ENCODE results near the gene WRNIP1. TPM values are rescaled to one million over a fixed set of nuclear protein-coding genes. Genes with fewer than 3 reads are reported as not detected.

The WRNIP1 gene
- total and polyA plus RNA-seq, 2 of the 8 experiments (the other 6 are each of a cell fraction or from before 2014, with no cell fraction given) = 38.2 to 39.2 TPM

DNA sequence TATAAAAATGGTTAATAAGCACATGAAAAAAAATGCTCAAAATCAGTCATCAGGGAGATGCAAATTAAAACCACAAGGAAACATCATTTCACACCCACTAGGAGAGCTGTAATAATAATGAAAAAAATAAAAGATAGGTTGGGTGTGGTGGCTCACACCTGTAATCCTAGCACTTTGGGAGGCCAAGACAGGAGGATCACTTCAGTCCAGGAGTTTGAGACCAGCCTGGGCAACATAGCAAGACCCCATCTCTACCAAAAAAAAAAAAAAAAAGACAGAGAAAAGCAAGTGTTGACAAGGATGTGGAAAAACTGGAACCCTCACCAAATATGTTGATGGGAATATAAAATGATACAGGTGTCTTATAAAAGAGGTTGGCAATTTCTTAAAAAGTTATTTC, 11.4 kb upstream of the WRNIP1 start:
- Histone ChIP-seq H3K56ac (replicated peaks; ENCODE audit: insufficient read length, low read depth, low read length) (no peak overlapping the region), H3K18ac (ENCODE audit: extremely low read depth, low read length) (no peak overlapping the region), H3K4me1 (replicated peaks in 1 of 4; ENCODE audit: control insufficient read depth in 3 of 4, insufficient read depth in 4 of 4, low read length in 3 of 4) (no peaks in the 10 kb centered on the region; a peak in 1 of 7 replicates), H3K9ac (replicated peaks in 1 of 4; ENCODE audit: extremely low read depth in 1 of 4, low read depth in 3 of 4, low read length in 3 of 4) (no peak overlapping the region), H3K4me3 (ENCODE audit: extremely low read depth in 1 of 4, insufficient read depth in 2 of 4, low read depth in 3 of 4, low read length in 4 of 4) (no peak overlapping the region), H2BK12ac (ENCODE audit: low read depth, low read length) (no peak overlapping the region), H3K27ac (ENCODE audit: low read depth, low read length) (no peak overlapping the region), H3K79me1 (ENCODE audit: low read depth, low read length) (no peaks in the 10 kb centered on the region), H3K4me2 (ENCODE audit: insufficient read depth in 1 of 2, low read depth in 2 of 2, low read length in 2 of 2) (no peak overlapping the region), H2AK5ac (ENCODE audit: low read depth, low read length) (no peak overlapping the region), H2AFZ (ENCODE audit: low read length) (no peak overlapping the region), H2BK20ac (ENCODE audit: low read length) (no peak overlapping the region), H4K20me1 (replicated peaks in 1 of 2; ENCODE audit: control insufficient read depth in 1 of 2, insufficient read depth in 2 of 2, low read length in 2 of 2) (no peaks in the 10 kb centered on the region), H3K23me2 (ENCODE audit: low read depth, low read length) (no peaks in the 10 kb centered on the region; the same call in 1 of the 2 replicates), H3K4ac (replicated peaks; ENCODE audit: insufficient read length, low read depth, low read length) (no peak overlapping the region), H3K27me3 (replicated peaks in 1 of 4; ENCODE audit: control insufficient read depth in 3 of 4, extremely low read depth in 1 of 4, insufficient read depth in 3 of 4, low read length in 3 of 4) (no peaks in the 10 kb centered on the region), H3K36me3 (ENCODE audit: control insufficient read depth in 2 of 4, insufficient read depth in 4 of 4, low read length in 3 of 4) (no peaks in the 10 kb centered on the region), H2BK15ac (ENCODE audit: low read length) (no peak overlapping the region), H2BK5ac (ENCODE audit: low read depth, low read length) (no peak overlapping the region), H3K14ac (ENCODE audit: insufficient read length) (no peak overlapping the region), H3K23ac (ENCODE audit: insufficient read length) (no peak overlapping the region), H2BK120ac (replicated peaks; ENCODE audit: low read depth, low read length) (no peak overlapping the region), H4K8ac (ENCODE audit: extremely low read depth, insufficient read depth, low read length) (no peak overlapping the region), H3K9me3 (ENCODE audit: insufficient read depth in 2 of 2, low read depth in 1 of 2, low read length in 1 of 2) (no peaks in the 10 kb centered on the region), H4K5ac (ENCODE audit: insufficient read length, low read depth, low read length) (no peak overlapping the region), H3K79me2 (ENCODE audit: control insufficient read depth in 1 of 2, insufficient read depth in 2 of 2, low read length in 2 of 2) (no peaks in the 10 kb centered on the region), H4K91ac (replicated peaks; ENCODE audit: insufficient read length, low read length) (no peak overlapping the region)
- DNase-seq (ENCODE audit: low read depth in 1 of 2, low spot score in 2 of 2) (no peak), FAIRE-seq (no peak)
- ChIA-PET CTCF (ENCODE audit: partially characterized antibody) (interaction anchor here (1.3 to 6.1 kb wide), 2 partner anchors 8 to 17 kb away, joined by 5 to 160 read pairs; no protein-coding TSS in a partner anchor), POLR2A (ENCODE audit: partially characterized antibody) (no interaction called here)
- TF ChIP-seq HDAC6 (IDR thresholded peaks at IDR 0.05; ENCODE audit: low read depth, low read length) (no peak), BACH1 (IDR thresholded peaks at IDR 0.05; ENCODE audit: low read length) (no peak), GABPA (IDR thresholded peaks at IDR 0.05; ENCODE audit: borderline replicate concordance, insufficient read depth, low read length) (no peak), KDM1A (IDR thresholded peaks at IDR 0.05; ENCODE audit: borderline replicate concordance, low read length) (no peak), SP4 (IDR thresholded peaks at IDR 0.05; ENCODE audit: low read length) (no peak), TAF7 (optimal IDR thresholded peaks at IDR 0.05; ENCODE audit: borderline replicate concordance, low read depth, low read length) (no peak), SIN3A (conservative IDR thresholded peaks at IDR 0.05 in 1 of 2, IDR thresholded peaks at IDR 0.05 in 1 of 2; ENCODE audit: low read depth in 1 of 2, low read length in 2 of 2) (no peak), MAFK (IDR thresholded peaks at IDR 0.05; ENCODE audit: low read depth, low read length) (no peak), CHD2 (IDR thresholded peaks at IDR 0.05; ENCODE audit: low read length) (no peak), YY1 (IDR thresholded peaks at IDR 0.05; ENCODE audit: low read depth, low read length) (no peak)
- TF ChIP-seq, protein P1, sequence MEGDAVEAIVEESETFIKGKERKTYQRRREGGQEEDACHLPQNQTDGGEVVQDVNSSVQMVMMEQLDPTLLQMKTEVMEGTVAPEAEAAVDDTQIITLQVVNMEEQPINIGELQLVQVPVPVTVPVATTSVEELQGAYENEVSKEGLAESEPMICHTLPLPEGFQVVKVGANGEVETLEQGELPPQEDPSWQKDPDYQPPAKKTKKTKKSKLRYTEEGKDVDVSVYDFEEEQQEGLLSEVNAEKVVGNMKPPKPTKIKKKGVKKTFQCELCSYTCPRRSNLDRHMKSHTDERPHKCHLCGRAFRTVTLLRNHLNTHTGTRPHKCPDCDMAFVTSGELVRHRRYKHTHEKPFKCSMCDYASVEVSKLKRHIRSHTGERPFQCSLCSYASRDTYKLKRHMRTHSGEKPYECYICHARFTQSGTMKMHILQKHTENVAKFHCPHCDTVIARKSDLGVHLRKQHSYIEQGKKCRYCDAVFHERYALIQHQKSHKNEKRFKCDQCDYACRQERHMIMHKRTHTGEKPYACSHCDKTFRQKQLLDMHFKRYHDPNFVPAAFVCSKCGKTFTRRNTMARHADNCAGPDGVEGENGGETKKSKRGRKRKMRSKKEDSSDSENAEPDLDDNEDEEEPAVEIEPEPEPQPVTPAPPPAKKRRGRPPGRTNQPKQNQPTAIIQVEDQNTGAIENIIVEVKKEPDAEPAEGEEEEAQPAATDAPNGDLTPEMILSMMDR (IDR thresholded peaks at IDR 0.05; ENCODE audit: control extremely low read depth in 1 of 3, insufficient read depth in 1 of 3, low read depth in 1 of 3, low read length in 3 of 3) = no peak
- TF ChIP-seq, protein P2, sequence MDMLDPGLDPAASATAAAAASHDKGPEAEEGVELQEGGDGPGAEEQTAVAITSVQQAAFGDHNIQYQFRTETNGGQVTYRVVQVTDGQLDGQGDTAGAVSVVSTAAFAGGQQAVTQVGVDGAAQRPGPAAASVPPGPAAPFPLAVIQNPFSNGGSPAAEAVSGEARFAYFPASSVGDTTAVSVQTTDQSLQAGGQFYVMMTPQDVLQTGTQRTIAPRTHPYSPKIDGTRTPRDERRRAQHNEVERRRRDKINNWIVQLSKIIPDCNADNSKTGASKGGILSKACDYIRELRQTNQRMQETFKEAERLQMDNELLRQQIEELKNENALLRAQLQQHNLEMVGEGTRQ (IDR thresholded peaks at IDR 0.05; ENCODE audit: low read length) = no peak

Data from H1 (cell line).